H1 (cell line): ENCODE results near the gene RNF43.

Experiments used
- CEBPB ChIP-seq: IDR thresholded peaks from 2 replicates; pipeline ENCODE4 v1.6.1; 2012; ENCODE audit warnings: low read depth, low read length
- EP300 ChIP-seq, 2 experiments: IDR thresholded peaks; 1 replicate in 1 of 2; 2 replicates in 1 of 2; pipeline ENCODE4 v1.6.1; 2011 to 2012; ENCODE audit warnings: low read depth in 2 of 2, low read length in 2 of 2, mild to moderate bottlenecking in 2 of 2, borderline replicate concordance in 1 of 2, inconsistent platforms in 1 of 2, moderate library complexity in 1 of 2
- GABPA ChIP-seq: IDR thresholded peaks from 2 replicates; pipeline ENCODE4 v1.6.1; 2011; ENCODE audit warnings: mild to moderate bottlenecking, low read length, moderate library complexity, borderline replicate concordance; ENCODE audit not compliant: insufficient read depth
- HDAC6 ChIP-seq: IDR thresholded peaks from one replicate; pipeline ENCODE4 v1.7.1; 2012; ENCODE audit warnings: low read depth, mild to moderate bottlenecking, inconsistent platforms, low read length, moderate library complexity
- MAFK ChIP-seq: IDR thresholded peaks from 2 replicates; pipeline ENCODE4 v1.6.1; 2012; ENCODE audit warnings: low read depth, mild to moderate bottlenecking, improper control_type of control experiment, low read length
- NRF1 ChIP-seq: IDR thresholded peaks from 2 replicates; pipeline ENCODE4 v1.6.1; 2011; ENCODE audit warnings: mild to moderate bottlenecking, low read depth, low read length, improper control_type of control experiment
- POLR2AphosphoS5 ChIP-seq: IDR thresholded peaks from 2 replicates; pipeline ENCODE4 v1.6.1; 2011; ENCODE audit warnings: low read depth, low read length
- SIN3A ChIP-seq, 2 experiments: IDR thresholded peaks in 1 of 2; conservative IDR thresholded peaks in 1 of 2; 2 replicates each; pipeline ENCODE4 v1.6.1; 2011 to 2012; ENCODE audit warnings: low read length in 2 of 2, improper control_type of control experiment in 1 of 2, low read depth in 1 of 2, mild to moderate bottlenecking in 1 of 2
- TAF7 ChIP-seq: optimal IDR thresholded peaks from 2 replicates; pipeline ENCODE3; 2011; ENCODE audit warnings: low read depth, mild to moderate bottlenecking, inconsistent platforms, low read length, moderate library complexity, borderline replicate concordance
- TEAD4 ChIP-seq: IDR thresholded peaks from 2 replicates; pipeline ENCODE4 v1.6.1; 2012; ENCODE audit warnings: low read depth, low read length, inconsistent platforms, mixed read lengths
- YY1 ChIP-seq: IDR thresholded peaks from 2 replicates; pipeline ENCODE4 v1.6.1; 2011; ENCODE audit warnings: low read depth, mild to moderate bottlenecking, low read length
- TF ChIP-seq, protein P1 (sequence below), 3 experiments: IDR thresholded peaks; 1 replicate in 2 of 3; 2 replicates in 1 of 3; pipeline versions ENCODE4 v1.5.1 to v1.6.1; 2011; ENCODE audit warnings: low read length in 3 of 3, mild to moderate bottlenecking in 3 of 3, inconsistent platforms in 2 of 3, low read depth in 1 of 3, moderate library complexity in 1 of 3; ENCODE audit not compliant: insufficient read depth in 1 of 3; ENCODE audit errors: control extremely low read depth in 1 of 3

- TF ChIP-seq EP300 (IDR thresholded peaks at IDR 0.05; ENCODE audit: borderline replicate concordance in 1 of 2, low read depth in 2 of 2, low read length in 2 of 2) (no peak), POLR2AphosphoS5 (no peak), NRF1 (no peak), MAFK (no peak), HDAC6 (no peak), TAF7 (no peak), CEBPB (no peak), GABPA (no peak), SIN3A (conservative IDR thresholded peaks at IDR 0.05 in 1 of 2, IDR thresholded peaks at IDR 0.05 in 1 of 2; ENCODE audit: low read depth in 1 of 2, low read length in 2 of 2) (no peak), YY1 (no peak), TEAD4 (no peak)
- TF ChIP-seq, protein P1, sequence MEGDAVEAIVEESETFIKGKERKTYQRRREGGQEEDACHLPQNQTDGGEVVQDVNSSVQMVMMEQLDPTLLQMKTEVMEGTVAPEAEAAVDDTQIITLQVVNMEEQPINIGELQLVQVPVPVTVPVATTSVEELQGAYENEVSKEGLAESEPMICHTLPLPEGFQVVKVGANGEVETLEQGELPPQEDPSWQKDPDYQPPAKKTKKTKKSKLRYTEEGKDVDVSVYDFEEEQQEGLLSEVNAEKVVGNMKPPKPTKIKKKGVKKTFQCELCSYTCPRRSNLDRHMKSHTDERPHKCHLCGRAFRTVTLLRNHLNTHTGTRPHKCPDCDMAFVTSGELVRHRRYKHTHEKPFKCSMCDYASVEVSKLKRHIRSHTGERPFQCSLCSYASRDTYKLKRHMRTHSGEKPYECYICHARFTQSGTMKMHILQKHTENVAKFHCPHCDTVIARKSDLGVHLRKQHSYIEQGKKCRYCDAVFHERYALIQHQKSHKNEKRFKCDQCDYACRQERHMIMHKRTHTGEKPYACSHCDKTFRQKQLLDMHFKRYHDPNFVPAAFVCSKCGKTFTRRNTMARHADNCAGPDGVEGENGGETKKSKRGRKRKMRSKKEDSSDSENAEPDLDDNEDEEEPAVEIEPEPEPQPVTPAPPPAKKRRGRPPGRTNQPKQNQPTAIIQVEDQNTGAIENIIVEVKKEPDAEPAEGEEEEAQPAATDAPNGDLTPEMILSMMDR (IDR thresholded peaks at IDR 0.05; ENCODE audit: control extremely low read depth in 1 of 3, insufficient read depth in 1 of 3, low read depth in 1 of 3, low read length in 3 of 3), result no peak
Measured at GRCh38 chr17:58399974-58400373, 17.4 kb downstream of the RNF43 start.
